Motor neuron (in vitro differentiated cells): ENCODE measurements around the gene FLAD1. TPM values are rescaled to one million over a fixed set of nuclear protein-coding genes. Genes with fewer than 3 reads are reported as not detected.
"Not testable (repeated sequence)": the region's sequence is repeated elsewhere in the genome, so short reads cannot be mapped to it uniquely, and the experiment has no call there.

Experiments
- ATAC-seq, 8 experiments: fragments of 200-7000 bp; cut with Tn5 transposase; replicated peaks in 6 of 8; 2 replicates each; pipeline ENCODE4 v1.8.0; 2021; ENCODE audit warnings: mild to moderate bottlenecking in 8 of 8, moderate library complexity in 8 of 8
- H3K27ac ChIP-seq, 2 donors: fragments of 250-450 bp; sonication (Bioruptor Pico); 2 replicates each; pipeline ENCODE4 v1.9.0; 2021; ENCODE audit warnings: antibody characterized with exemption in 2 of 2, mild to moderate bottlenecking in 2 of 2, moderate library complexity in 1 of 2
- H3K4me1 ChIP-seq, 2 donors: fragments of 250-450 bp; sonication (Bioruptor Pico); replicated peaks in 1 of 2; 2 replicates each; pipeline ENCODE4 v1.6.1; 2021; ENCODE audit warnings: antibody characterized with exemption in 2 of 2, mild to moderate bottlenecking in 2 of 2, moderate library complexity in 1 of 2
- H3K4me3 ChIP-seq, 5 donors: fragments of 250-450 bp; sonication (Bioruptor Pico); 2 replicates each; pipeline ENCODE4 v1.9.0; 2021; ENCODE audit warnings: antibody characterized with exemption in 5 of 5, mild to moderate bottlenecking in 5 of 5, moderate library complexity in 4 of 5
- WGBS, 10 experiments: fragments of 450-650 bp; shearing (Covaris generic); methylation state at CpG; one replicate each; pipeline ENCODE4 v1.0.0; 2022; 5-methylcytosine and 5-hydroxymethylcytosine counted together
- in situ Hi-C, 9 experiments: fragments of 400-800 bp; cut with MboI; loops; one replicate each; pipeline ENCODE4 v1.15.0; 2021; ENCODE audit warnings: low sequenced_read_pairs in 9 of 9, low pct_unique_long_range_greater_than_20kb in 2 of 9; ENCODE audit not compliant: unreplicated experiment in 9 of 9
- total RNA-seq, 8 experiments: library from RNA; unstranded; fragments of 300-600 nt; gene quantifications; 2 replicates each; pipeline versions ENCODE4 v1.2.3 to v1.2.4, GENCODE V29; 2022

FLAD1 gene
- total RNA-seq, 8 experiments from 2014 or later: 34.1 to 76.9 (median 49.2) TPM

- Histone ChIP-seq H3K4me1 (peaks cover 17 to 20% of the 10 kb centered on the region in 2 donors), H3K27ac (no peak overlapping the region), H3K4me3 (no peak overlapping the region)
- 89 to 100% (median 91%) methylated on average over 1 to 13 of the region's 17 CpGs; no CpG with 5 or more reads in 3 of the 10 experiments for WGBS, 10 experiments
- no peak for ATAC-seq
- in situ Hi-C loops: no loop called here
Measured at GRCh38 chr1:154988058-154988954, 5.2 kb downstream of the FLAD1 start.

DNA sequence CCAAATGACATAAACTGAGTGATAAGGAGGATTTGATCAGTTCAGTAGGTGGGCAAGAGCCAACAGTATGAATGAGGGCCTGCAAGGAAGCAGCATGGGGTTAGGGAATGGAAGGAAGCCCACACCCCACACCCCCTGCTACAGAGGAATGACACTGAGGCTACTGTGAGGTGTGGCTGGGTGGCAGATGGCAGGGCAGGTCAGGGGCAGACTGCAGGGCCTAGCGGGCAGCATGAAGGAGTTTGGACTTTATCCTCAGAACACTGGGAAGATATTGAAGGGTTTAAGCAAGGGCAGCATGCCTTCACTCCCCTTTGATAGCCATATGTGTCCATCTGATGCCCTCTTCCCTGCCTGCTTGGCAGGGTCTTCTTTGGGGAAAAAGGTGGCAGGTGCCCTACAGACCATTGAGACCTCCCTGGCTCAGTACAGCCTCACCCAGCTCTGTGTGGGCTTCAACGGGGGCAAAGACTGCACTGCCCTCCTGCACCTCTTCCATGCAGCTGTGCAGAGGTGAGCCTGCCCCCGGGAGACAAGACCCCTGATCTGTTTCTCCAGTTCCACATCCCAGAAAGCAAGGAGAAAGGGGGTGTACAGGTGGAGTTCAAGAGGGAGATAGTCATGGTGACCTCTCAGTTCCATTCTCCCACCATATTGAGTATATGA lies 6.2 kb downstream of the FLAD1 start:
- Histone ChIP-seq H3K27ac (no peak overlapping the region), H3K4me3 (no peak overlapping the region), H3K4me1 (peaks cover 21 to 22% of the 10 kb centered on the region in 2 donors)
- no peak for ATAC-seq
- 80 to 100% (median 100%) methylated on average over 1 of the region's 3 CpGs; no CpG with 5 or more reads in 6 of the 10 experiments for WGBS, 10 experiments
- in situ Hi-C loops: no loop called here

- Histone ChIP-seq H3K27ac (no peak overlapping the region), H3K4me3 (no peak overlapping the region), H3K4me1 (peaks cover 16 to 17% of the 10 kb centered on the region in 2 donors)
- WGBS, 10 experiments: 80 to 100% (median 91%) methylated on average over 1 to 8 of the region's 8 CpGs; no CpG with 5 or more reads in 4 of the 10 experiments
- ATAC-seq: no peak
- in situ Hi-C loops: no loop called here
Measured at GRCh38 chr1:154990276-154990675, 7.1 kb downstream of the FLAD1 start.

DNA sequence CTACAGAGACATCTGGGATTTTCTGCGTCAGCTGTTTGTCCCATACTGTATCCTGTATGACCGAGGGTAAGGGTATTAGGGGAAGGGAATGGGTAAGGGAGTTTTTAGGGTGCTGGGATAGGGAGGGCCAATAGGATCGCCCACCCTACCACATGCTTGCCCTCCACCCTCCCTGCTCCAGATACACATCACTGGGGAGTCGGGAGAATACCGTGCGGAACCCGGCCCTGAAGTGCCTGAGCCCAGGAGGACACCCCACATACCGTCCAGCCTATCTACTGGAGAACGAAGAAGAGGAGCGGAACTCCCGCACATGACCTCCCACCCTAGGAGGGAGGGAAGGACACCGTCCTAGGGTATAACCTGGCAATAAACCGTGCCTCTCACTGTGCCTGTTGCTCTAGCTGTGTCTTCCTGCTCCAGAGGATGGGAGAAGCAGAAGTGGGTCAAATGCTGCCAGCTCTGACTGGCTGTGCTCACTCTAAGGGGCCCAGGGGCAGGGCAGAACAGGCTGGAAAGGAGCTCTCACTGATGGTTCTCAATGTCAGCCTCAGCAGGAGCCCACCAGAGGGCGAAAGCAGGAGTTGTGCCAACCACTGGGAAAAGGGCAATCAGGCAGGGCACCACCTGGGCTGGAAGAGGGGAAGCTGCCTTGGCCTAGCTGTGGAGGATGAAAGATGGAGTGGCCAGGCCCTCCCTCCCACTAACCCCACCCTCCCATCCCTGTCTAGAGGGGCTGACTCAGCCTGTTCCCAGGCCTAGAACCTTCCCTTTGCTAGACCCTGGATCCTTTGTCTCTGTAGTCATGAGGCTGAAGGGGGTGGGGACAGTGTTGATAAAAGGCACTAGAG lies 9.8 kb downstream of the FLAD1 start:
- peak; percentile 50 to 94 (median 90) for ATAC-seq
- peak overlapping the region in 1 of 2 donors; percentile 66 for H3K27ac ChIP-seq
- H3K4me1 ChIP-seq: peaks cover 17 to 19% of the 10 kb centered on the region in 2 donors
- in situ Hi-C loops: no loop called here
- WGBS, 10 experiments: 38 to 100% (median 93%) methylated on average over 1 to 13 of the region's 14 CpGs; no CpG with 5 or more reads in 3 of the 10 experiments
- H3K4me3 ChIP-seq: no peak overlapping the region

- WGBS, 10 experiments: 50 to 100% (median 86%) methylated on average over 1 to 5 of the region's 8 CpGs; no CpG with 5 or more reads in 4 of the 10 experiments
- in situ Hi-C loops: no loop called here
- no peak for ATAC-seq
- Histone ChIP-seq H3K4me3 (no peak within 1 kb of the TSS), H3K4me1 (peaks cover 17 to 21% of the 10 kb centered on the region in 2 donors), H3K27ac (peak within 1 kb of the TSS in 1 of 2 donors; percentile 70)
Measured at GRCh38 chr1:154993572-154994268, 10.6 kb downstream of the FLAD1 start, which contains the start of gene LENEP. Gene LENEP, plus strand, starts transcription at chr1:154993586. Its CDS starts 22 bp downstream, at chr1:154993608.

- WGBS, 10 experiments: 11 to 83% (median 83%) methylated on average over 1 of the region's 1 CpG; no CpG with 5 or more reads in 5 of the 10 experiments
- in situ Hi-C loops: no loop called here
- no peak overlapping the region for H3K4me3 ChIP-seq
- no peak for ATAC-seq
- no peak overlapping the region for H3K27ac ChIP-seq
- H3K4me1 ChIP-seq: peaks cover 13 to 22% of the 10 kb centered on the region in 2 donors
Measured at GRCh38 chr1:154994269-154994587, 11.1 kb downstream of the FLAD1 start.

DNA sequence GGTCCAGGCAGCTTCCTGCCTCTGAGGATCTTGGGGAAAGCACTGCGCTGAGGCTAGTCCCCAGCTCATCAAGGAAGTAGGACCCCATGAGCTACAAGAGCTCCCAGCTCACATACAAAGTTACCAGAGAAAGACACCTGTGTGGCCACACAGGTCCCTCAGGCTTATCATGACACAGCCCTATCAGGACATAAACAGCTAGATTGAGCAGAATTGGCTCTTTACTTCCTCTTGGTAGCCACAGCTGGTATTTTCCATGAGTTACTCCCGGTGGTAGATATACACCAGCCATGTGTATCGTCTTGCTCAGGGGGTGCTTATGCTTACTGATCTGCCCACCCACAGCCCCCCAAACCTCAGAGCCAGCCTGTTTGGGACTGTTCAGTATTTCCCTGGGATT lies 11.4 kb downstream of the FLAD1 start:
- WGBS, 10 experiments: 16 to 93% (median 89%) methylated on average over 1 to 3 of the region's 3 CpGs; no CpG with 5 or more reads in 4 of the 10 experiments
- Histone ChIP-seq H3K27ac (no peak overlapping the region), H3K4me1 (peaks cover 11 to 22% of the 10 kb centered on the region in 2 donors), H3K4me3 (no peak overlapping the region)
- in situ Hi-C loops: no loop called here
- ATAC-seq: no peak

- peak in 3 of 8 experiments; percentile 4 to 18 (median 6) for ATAC-seq
- H3K27ac ChIP-seq, in situ Hi-C loops, H3K4me3 ChIP-seq: not testable (repeated sequence)
- 0 to 78% (median 37%) methylated on average over 2 to 11 of the region's 13 CpGs for WGBS, 10 experiments
- peaks cover 17 to 22% of the 10 kb centered on the region in 2 donors for H3K4me1 ChIP-seq
Measured at GRCh38 chr1:154995301-154995983, 12.3 kb downstream of the FLAD1 start.

DNA sequence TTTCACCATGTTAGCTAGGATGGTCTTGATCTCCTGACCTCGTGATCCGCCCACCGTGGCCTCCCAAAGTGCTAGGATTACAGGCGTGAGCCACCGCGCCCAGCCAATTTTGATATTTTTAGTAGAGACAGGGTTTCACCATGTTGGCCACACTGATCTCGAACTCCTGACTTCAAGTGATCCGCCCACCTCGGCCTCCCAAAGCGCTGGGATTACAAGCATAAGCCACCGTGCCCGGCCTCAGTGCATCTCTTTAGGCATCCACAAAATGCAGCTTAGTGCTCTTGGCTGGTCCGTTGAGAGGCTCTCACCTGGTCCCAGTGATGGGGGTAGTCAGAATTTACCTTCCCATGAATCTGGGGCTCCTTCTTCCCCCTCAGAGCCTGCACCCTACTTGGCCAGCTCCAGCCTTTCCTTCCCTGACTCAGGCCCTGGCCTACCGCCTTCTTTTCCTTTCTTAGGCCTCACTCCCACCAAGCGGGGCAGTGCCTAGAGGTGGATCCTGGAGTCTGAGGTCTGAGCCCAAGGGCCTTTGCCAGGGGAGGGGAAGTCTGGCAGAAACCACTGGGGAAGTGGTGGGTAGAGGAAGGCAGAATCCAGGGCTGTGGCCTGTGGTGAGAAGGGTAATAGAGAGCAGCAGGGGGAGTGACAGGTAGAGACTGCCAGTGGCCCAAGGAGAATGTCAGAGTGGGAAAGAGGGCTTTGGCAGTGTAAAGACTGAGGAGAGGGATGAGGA lies 14.0 kb downstream of the FLAD1 start:
- in situ Hi-C loops: no loop called here
- Histone ChIP-seq H3K4me3 (no peak overlapping the region), H3K27ac (no peak overlapping the region), H3K4me1 (peaks cover 17 to 22% of the 10 kb centered on the region in 2 donors)
- 66 to 100% (median 96%) methylated on average over 2 to 14 of the region's 15 CpGs; no CpG with 5 or more reads in 3 of the 10 experiments for WGBS, 10 experiments
- ATAC-seq: no peak

DNA sequence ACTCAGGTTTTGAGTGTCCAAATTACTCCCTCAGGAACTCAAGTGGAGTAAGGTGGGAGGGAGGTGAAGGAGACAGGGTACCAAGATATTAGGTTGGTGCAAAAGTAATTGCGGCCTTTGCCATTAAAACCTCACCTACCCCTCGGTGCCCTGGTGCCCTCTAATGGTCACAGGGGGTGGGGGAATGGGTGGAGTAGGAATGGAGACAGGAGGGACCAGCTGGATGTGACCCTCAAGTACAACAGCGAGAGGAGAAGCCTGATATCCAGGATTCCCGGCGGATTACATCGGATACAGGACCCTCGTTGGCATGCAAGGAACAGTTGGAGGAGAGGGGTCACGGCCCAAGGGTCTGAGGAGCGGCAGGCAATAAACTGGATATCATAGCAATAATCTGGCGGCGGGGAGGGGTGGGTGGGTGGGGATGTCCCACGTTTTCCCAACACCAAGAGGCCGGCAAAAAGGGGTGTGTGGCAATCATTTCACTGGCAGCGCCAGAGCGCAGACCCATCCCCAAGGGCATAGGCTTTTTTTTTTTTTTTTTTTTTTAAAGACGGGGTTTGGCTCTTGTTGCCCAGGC lies 15.1 kb downstream of the FLAD1 start:
- in situ Hi-C loops: no loop called here
- no peak for ATAC-seq
- 80 to 100% (median 90%) methylated on average over 1 to 8 of the region's 16 CpGs; no CpG with 5 or more reads in 5 of the 10 experiments for WGBS, 10 experiments
- H3K27ac ChIP-seq: no peak overlapping the region
- peaks cover 12 to 15% of the 10 kb centered on the region in 2 donors for H3K4me1 ChIP-seq
- no peak overlapping the region for H3K4me3 ChIP-seq
